Measurements from ENCODE around the gene TFDP1.

TFDP1 gene

GRCh38 chr13:113647351-113648215, 63.0 kb downstream of the TFDP1 start:
- H3K4me3 Mint-ChIP-seq: no peak overlapping the region
- DNase-seq (ENCODE audit: low spot score in 2 of 2) (no peak), ATAC-seq (peak; percentile 16)

DNA sequence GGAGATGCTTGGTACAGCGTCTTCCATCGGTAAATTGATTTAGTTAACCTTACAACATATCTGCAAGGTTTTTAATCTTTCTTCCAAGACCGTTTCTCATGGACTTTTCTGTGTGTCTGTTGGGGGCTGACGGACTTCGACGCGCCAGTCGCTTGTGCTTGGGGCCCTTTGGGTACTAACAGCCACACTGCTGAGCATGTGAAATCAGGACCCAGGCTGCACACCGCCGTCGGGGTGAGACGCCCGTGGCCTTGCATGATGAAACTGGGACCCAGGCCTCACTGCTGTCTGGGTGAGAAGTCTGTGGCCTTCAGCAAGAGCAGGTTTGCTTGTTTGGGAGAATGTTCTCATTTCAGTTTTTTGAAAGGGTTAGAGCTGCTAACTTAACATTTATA, 63.7 kb downstream of the TFDP1 start:
- no peak overlapping the region for H3K4me3 Mint-ChIP-seq
- no peaks in the 10 kb centered on the region for H3K9me3 Mint-ChIP-seq
- peak overlapping the region; percentile 54 for H3K27ac Mint-ChIP-seq
- H3K36me3 Mint-ChIP-seq: no peaks in the 10 kb centered on the region
- DNase-seq (ENCODE audit: low spot score in 2 of 2) (no peak), ATAC-seq (no peak)
- peaks cover 2% of the 10 kb centered on the region for H3K4me1 Mint-ChIP-seq

More at GRCh38 chr13:113647351-113648215, 63.0 kb downstream of the TFDP1 start:
- Mint-ChIP-seq H3K9me3 (no peaks in the 10 kb centered on the region), H3K36me3 (peaks cover 4% of the 10 kb centered on the region), H3K27ac (peak overlapping the region; percentile 54), H3K4me1 (no peaks in the 10 kb centered on the region)

- ATAC-seq (no peak), DNase-seq (ENCODE audit: low spot score in 2 of 2) (no peak)
- Mint-ChIP-seq H3K36me3 (no peaks in the 10 kb centered on the region), H3K4me1 (peaks cover 12% of the 10 kb centered on the region), H3K4me3 (no peak overlapping the region), H3K9me3 (no peaks in the 10 kb centered on the region), H3K27ac (no peak overlapping the region)
These were observed 64.7 kb downstream of the TFDP1 start for GRCh38 chr13:113649212-113649611.

DNA sequence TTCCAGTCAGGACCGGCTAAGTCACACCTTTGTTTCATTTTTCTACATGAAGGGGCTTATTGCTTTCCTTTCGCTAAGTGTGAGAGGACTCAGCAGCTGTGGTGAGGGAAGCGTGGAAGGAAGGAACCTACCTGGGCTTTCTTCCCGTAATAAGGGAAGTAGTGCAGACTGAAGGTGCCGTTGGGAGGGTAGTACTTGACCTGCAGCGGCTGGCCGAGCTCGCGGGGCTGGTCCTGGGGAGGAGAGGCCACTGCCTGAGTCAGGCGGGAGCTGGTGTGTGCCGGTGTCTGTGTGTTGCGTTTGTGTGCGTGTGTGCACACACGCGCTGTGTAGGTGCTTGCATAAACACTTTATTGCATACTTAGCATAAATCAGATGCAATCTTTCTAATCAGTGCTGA, 65.7 kb downstream of the TFDP1 start:
- Mint-ChIP-seq H3K27ac (no peak overlapping the region), H3K4me1 (peaks cover 12% of the 10 kb centered on the region), H3K4me3 (no peak overlapping the region), H3K9me3 (no peaks in the 10 kb centered on the region), H3K36me3 (no peaks in the 10 kb centered on the region)
- DNase-seq (ENCODE audit: low spot score in 2 of 2): no peak
- no peak for ATAC-seq

DNA sequence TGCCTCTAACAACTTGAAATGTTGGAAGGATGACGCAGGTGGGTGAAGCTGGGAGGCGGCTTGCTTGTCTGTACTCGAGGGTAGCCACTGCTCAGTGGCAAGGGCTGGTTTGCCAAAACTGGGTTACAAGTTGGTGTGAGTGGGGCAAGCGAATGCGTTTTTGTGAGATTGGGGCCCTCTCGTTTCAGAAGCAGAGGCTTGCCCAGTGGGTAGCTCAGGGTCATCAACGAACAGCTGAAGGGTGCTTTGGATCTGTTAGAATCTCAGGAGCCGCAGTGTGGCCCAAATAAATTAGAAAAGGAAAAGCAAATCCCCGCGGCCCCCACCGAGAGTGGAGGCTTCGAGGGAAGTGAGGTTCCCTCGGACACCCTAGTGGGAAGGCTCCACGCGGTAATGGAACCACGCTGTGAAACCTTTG, 66.2 kb downstream of the TFDP1 start:
- no peak for DNase-seq (ENCODE audit: low spot score in 2 of 2)
- no peaks in the 10 kb centered on the region for H3K9me3 Mint-ChIP-seq
- H3K36me3 Mint-ChIP-seq: no peaks in the 10 kb centered on the region
- no peak overlapping the region for H3K4me3 Mint-ChIP-seq
- peaks cover 12% of the 10 kb centered on the region for H3K4me1 Mint-ChIP-seq
- no peak for ATAC-seq
- H3K27ac Mint-ChIP-seq: no peak overlapping the region

- H3K4me1 Mint-ChIP-seq: peaks cover 12% of the 10 kb centered on the region
- ATAC-seq (no peak), DNase-seq (ENCODE audit: low spot score in 2 of 2) (no peak)
- no peak overlapping the region for H3K27ac Mint-ChIP-seq
- no peak overlapping the region for H3K4me3 Mint-ChIP-seq
- no peaks in the 10 kb centered on the region for H3K36me3 Mint-ChIP-seq
- no peaks in the 10 kb centered on the region for H3K9me3 Mint-ChIP-seq
These were observed 67.2 kb downstream of the TFDP1 start for GRCh38 chr13:113651511-113652403.

GRCh38 chr13:113652404-113653263, 68.1 kb downstream of the TFDP1 start:
- Mint-ChIP-seq H3K36me3 (no peaks in the 10 kb centered on the region), H3K4me1 (peaks cover 12% of the 10 kb centered on the region), H3K9me3 (no peaks in the 10 kb centered on the region), H3K4me3 (no peak overlapping the region), H3K27ac (no peak overlapping the region)
- DNase-seq (ENCODE audit: low spot score in 2 of 2) (no peak), ATAC-seq (no peak)

DNA sequence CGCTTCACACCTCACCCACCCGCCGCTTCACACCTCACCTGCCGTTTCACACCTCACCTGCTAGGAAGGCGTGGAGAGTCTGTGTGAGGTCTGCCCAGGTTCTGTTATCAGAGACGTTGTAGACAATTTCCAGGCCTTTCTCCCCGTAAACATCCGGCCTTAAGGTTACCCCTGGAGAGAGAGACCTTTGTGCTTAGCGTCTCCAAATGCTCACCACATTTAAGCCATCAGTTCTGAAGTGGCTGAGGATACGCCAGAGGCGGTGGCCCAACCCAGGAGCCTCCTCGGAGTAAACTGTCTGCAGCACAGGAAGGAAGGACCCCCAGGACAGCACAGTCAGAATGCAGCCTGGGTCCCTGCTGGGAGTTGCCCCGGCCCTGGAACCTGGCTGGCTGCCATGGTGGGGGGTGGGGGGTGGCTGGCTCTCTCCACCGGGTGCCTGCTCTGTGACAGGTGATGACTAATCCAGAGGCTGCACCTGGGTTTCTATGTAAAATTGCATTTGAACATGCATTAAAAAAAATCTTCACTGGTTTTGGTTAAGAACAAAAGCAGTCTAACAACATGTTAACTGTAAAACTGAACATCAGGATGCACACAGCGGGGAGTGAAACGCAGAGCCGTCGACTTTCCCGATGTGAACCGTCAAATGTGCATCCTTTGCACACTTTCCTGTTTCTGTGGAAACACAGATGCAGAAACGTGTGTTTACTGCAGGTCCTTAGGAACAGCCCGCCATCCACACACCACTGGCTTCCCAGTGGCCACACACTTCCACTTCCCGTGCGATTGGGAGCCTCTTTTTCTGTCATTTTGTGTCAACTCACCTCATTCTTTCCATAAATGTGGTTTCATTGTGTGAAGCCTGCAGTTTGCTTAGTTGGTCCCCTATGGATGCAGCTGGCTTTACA, 69.0 kb downstream of the TFDP1 start:
- Mint-ChIP-seq H3K36me3 (no peaks in the 10 kb centered on the region), H3K27ac (no peak overlapping the region), H3K9me3 (no peaks in the 10 kb centered on the region), H3K4me1 (peaks cover 12% of the 10 kb centered on the region), H3K4me3 (no peak overlapping the region)
- ATAC-seq (no peak), DNase-seq (ENCODE audit: low spot score in 2 of 2) (no peak)

- Mint-ChIP-seq H3K27ac (no peak overlapping the region), H3K36me3 (no peaks in the 10 kb centered on the region), H3K9me3 (no peaks in the 10 kb centered on the region), H3K4me1 (peaks cover 12% of the 10 kb centered on the region), H3K4me3 (no peak overlapping the region)
- ATAC-seq: no peak
- DNase-seq (ENCODE audit: low spot score in 2 of 2): no peak
These were observed 69.6 kb downstream of the TFDP1 start for GRCh38 chr13:113654175-113654560.

DNA sequence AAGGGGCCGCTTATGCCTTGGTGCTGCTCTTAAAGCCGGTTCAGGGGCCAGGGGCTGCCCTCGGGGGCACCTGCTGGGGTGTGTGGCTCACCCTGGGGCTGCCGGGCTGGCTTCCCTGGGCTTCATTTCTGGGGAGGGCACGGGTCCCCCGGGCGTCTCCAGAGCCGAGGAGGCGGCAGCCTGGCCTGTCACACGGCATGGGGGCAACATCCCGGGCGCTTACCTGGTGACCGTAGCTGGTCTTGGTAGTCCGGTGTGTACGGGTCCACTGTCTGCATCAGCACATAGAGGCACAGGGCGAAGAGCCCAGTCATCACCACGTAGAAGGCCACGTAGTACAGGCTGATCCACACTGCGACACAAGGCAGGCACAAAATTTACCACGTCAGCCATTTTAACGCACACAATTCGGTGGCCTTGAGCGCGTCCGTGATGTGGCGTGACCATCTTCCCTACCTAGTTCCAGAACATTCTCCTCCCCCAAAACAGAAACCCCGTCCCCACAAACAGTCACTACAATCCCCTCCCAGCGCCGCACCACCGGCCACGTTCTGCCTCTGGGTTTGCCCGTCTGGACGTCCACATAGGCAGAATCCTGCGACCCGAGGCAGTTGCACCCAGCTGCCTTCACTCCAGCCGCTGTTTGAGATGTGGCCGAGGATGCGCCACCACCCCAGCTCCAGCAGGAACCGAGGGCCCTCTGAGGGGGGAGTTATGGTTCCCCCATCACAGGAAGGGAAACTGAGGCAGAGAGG, 70.2 kb downstream of the TFDP1 start:
- Mint-ChIP-seq H3K9me3 (no peaks in the 10 kb centered on the region), H3K4me1 (peaks cover 12% of the 10 kb centered on the region), H3K4me3 (no peak overlapping the region), H3K27ac (no peak overlapping the region), H3K36me3 (no peaks in the 10 kb centered on the region)
- ATAC-seq: no peak
- DNase-seq (ENCODE audit: low spot score in 2 of 2): no peak

DNA sequence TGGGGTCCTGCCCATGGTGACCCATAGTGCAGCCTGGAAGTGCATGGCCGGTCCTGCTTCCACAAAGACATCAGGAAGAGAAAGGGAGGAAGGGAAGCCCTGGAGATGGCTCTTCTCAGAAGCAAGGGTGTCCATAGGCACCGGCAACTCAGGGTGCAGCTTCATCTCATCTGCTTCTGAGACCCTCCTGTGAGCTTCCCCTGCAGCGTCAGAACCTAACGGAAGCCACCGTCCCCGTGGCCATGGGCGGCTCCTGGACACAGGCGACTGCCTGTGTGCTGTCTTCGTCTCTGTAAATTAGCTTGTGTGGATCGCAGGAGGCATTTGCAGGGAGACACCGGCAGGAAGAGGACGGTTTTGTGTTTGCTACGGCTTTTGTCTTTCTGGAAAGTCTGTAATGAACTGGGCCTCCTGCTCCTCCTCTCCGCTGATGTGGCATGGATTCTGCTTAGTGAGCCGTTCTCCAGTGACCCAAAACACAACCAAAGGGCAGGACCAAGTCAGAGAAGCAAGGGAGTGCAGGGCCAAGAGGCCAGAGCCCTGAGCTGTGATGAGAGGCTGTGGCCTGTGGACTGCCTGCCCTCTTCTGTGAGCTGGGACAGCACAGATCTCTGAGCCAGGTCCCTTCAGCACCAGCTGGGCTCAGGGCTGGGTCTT, 70.9 kb downstream of the TFDP1 start:
- ATAC-seq: no peak

GRCh38 chr13:113656003-113656588, 71.5 kb downstream of the TFDP1 start:
- no peak for DNase-seq (ENCODE audit: low spot score in 2 of 2)
- Mint-ChIP-seq H3K9me3 (peaks cover 4% of the 10 kb centered on the region), H3K4me3 (no peak overlapping the region), H3K27ac (no peak overlapping the region), H3K4me1 (peaks cover 12% of the 10 kb centered on the region), H3K36me3 (no peaks in the 10 kb centered on the region)
- no peak for ATAC-seq

More for the DNA sequence above, 70.9 kb downstream of the TFDP1 start:
- Mint-ChIP-seq H3K4me3 (no peak overlapping the region), H3K4me1 (peaks cover 12% of the 10 kb centered on the region), H3K9me3 (no peaks in the 10 kb centered on the region), H3K27ac (no peak overlapping the region), H3K36me3 (no peaks in the 10 kb centered on the region)
- DNase-seq (ENCODE audit: low spot score in 2 of 2): no peak
